Measurements from ENCODE around the gene RAB3C.

The RAB3C gene

DNA sequence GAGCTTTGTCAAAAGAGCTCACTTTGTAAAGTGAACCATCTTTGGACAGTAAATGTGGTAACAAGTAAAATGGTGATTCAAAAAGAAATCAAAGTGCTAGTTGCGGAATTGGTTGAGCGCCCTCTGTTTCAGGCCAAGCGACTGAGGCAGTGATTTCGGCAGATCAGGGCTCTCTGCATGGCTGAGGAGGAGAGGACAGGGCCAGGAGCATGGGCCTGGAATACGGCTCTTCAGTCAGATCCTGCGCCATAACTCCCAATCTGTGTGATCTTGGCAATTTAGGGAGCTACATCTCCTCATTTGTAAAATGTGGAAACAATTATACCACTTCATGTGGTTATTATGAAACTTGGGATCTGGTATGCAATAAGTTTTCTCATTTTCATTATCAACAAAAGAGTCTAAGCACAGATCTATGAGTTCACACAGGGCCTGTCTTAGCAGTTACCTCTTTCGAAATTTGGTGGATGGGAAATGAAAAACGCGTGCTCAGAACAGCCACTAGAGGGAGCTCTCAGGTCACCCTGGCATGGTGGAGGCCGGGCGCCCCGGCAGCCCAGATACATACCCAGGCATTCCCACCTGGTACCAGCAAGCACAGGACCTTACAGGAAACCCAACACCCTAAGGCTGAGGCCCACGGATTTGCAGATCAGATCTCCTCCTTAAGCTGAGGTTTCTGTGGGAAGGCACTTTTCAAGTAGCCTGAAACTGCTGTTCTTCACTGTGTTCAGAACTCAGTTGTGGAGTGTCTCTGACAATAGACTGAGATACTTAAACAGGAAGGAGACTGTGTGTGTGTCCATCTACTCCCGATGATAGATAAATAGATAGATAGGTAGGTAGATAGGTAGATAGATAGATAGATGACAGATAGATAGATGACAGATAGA is 303.7 kb downstream of the RAB3C start:
- peak; percentile 90 for FAIRE-seq
- no peak for TF ChIP-seq POLR2AphosphoS5 (IDR thresholded peaks at IDR 0.05; ENCODE audit: low read depth, low read length)
- TF ChIP-seq POLR2A (IDR thresholded peaks at IDR 0.05; ENCODE audit: low read depth, low read length), result no peak
- TF ChIP-seq TAF1 (IDR thresholded peaks at IDR 0.05; ENCODE audit: borderline replicate concordance, low read depth, low read length), result no peak
- peak; percentile 33 for DNase-seq (ENCODE audit: insufficient read length)

DNA sequence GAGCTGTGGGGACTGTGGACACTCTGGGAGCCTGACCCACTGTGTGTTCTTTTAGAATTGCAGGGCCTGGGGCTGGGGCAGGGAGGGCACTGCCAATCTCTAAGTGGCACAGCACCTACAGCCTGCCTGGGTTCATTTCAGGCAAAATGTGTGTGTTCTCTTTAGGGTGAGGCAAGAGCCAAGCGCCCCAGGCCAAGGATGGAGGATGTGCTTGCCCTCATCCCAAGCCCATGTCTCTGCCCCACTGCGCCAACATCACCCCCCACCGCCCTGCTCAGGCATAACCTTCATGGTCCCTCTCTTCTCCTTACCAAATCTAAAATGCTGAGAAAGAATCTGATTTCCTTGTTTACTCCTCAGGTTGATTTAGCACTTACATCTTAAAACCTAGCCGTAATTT is 304.4 kb downstream of the RAB3C start:
- DNase-seq (ENCODE audit: insufficient read length), result no peak
- TF ChIP-seq POLR2AphosphoS5 (IDR thresholded peaks at IDR 0.05; ENCODE audit: low read depth, low read length) (no peak), POLR2A (IDR thresholded peaks at IDR 0.05; ENCODE audit: low read depth, low read length) (no peak), TAF1 (IDR thresholded peaks at IDR 0.05; ENCODE audit: borderline replicate concordance, low read depth, low read length) (no peak)
- no peak for FAIRE-seq

DNA sequence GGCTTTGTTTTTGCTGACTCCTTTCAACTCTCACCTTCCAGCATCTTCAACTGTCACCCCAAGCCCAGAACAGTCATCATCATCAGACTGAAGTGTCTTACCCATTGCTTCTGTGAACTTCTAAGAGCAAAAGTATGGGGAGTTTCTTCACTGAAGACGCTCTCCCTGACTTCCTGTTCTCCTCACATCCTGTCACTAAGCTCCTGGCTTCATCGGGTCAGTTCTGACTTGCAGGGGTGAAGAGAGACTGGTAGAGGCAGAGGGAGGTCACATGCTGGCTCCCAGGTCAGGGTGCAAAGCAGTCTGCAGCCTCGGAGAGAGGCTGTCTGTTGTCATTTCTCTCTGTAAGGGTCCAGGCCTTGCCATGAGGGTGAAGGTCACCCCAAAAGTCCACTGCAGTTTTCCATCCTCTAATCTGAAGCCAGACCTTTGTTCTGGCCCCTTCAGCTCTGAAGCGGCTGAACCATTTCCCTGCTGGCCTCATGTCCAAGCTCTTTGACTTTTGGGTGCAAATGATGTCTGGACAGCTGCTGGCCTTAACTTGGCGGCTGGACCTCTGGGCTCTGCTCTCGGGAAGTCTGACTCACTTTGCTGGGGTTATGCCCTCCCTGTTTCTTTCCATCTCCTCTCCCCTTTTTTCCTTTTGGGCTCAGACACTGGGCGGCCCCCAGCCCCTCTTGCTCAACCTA is 305.0 kb downstream of the RAB3C start:
- FAIRE-seq (no peak), DNase-seq (ENCODE audit: insufficient read length) (no peak)
- TF ChIP-seq POLR2AphosphoS5 (IDR thresholded peaks at IDR 0.05; ENCODE audit: low read depth, low read length) (no peak), TAF1 (IDR thresholded peaks at IDR 0.05; ENCODE audit: borderline replicate concordance, low read depth, low read length) (no peak), POLR2A (IDR thresholded peaks at IDR 0.05; ENCODE audit: low read depth, low read length) (no peak)

DNA sequence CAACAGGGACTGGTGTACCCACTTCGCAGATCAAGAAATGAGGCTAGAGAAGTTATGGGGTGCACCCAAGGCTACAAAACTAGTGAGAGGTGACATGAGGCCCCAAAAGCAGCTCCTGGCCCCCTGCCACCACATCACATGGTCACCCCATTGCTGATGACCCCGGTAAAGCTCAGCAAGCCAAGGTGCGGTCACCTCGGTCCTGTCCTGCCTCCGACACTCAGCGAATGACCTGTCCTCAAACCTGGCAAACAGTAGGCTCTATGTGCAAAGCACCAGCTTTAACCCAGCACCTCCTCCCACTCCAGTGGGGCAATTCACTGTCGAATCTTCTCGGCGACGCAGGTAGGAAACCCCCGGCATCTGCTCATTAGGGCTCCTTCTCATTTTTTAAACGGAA is 307.4 kb downstream of the RAB3C start:
- TF ChIP-seq TAF1 (IDR thresholded peaks at IDR 0.05; ENCODE audit: borderline replicate concordance, low read depth, low read length), result no peak
- no peak for TF ChIP-seq POLR2AphosphoS5 (IDR thresholded peaks at IDR 0.05; ENCODE audit: low read depth, low read length)
- TF ChIP-seq POLR2A (IDR thresholded peaks at IDR 0.05; ENCODE audit: low read depth, low read length), result no peak
- DNase-seq (ENCODE audit: insufficient read length) (no peak), FAIRE-seq (no peak)

DNA sequence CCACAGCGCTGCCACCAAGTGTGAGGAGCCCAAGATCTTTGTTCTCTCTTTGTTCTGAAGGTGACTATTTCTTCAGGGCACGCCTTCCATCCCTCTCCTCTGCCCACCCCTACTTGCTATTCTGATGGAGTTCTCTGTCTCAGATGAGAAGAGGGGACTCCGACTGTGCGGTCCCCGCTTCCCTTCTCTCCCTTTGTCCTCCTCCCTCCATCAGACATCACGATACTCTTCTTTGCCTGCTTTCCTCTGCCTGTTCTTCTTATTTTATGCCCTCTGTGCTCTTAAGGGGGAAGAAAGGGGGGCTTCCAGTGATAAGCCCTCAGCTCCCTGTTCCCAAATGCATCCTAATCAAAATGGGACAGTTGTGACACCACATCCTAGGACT is 307.8 kb downstream of the RAB3C start:
- DNase-seq (ENCODE audit: insufficient read length) (no peak), FAIRE-seq (no peak)
- TF ChIP-seq POLR2AphosphoS5 (IDR thresholded peaks at IDR 0.05; ENCODE audit: low read depth, low read length), result no peak
- no peak for TF ChIP-seq POLR2A (IDR thresholded peaks at IDR 0.05; ENCODE audit: low read depth, low read length)
- no peak for TF ChIP-seq TAF1 (IDR thresholded peaks at IDR 0.05; ENCODE audit: borderline replicate concordance, low read depth, low read length)

DNA sequence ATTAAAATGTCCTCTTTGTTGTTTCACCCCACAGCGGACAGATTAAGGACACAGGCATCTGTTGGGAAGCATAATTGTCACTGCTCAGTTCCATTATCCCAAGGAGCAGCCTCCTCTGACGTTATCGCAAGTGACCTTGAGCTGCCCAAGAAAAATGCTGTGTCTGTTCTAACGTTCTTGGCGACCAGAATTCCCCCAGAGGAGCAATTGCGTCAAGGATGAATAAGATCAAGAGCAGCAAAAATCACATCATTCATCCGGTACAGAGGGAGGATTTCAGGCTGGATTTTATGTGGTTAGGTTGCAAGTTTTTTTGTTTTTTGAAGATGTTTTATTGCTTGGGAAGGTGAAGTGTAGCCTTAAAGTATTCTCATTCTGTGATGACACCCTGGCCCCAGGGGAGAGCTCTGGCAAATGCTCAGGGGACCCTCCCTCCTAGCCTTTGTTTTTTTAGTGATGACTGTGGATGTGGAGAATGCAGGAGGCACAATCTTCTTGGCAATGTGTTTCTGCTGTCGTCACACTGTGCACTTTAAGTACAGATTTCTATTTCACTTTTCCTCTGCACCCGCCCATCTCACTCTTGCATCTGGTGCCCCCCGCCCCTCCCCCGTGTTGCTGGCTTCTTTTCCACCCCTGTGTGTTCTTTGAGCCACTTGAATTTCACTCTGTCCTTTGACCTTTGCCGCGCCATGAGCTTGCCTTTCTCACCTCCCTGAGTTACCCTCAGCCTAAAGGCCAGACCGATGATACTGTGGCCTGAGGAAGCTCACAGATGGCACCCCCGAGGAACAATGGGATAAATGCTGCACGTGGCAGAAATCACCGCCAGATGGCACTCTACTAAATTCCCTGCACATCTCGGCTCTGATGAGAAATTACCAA is 308.5 kb downstream of the RAB3C start:
- TF ChIP-seq POLR2A (IDR thresholded peaks at IDR 0.05; ENCODE audit: low read depth, low read length) (no peak), TAF1 (IDR thresholded peaks at IDR 0.05; ENCODE audit: borderline replicate concordance, low read depth, low read length) (no peak), POLR2AphosphoS5 (IDR thresholded peaks at IDR 0.05; ENCODE audit: low read depth, low read length) (no peak)
- peak; percentile 20 for DNase-seq (ENCODE audit: insufficient read length)
- FAIRE-seq, result peak; percentile 46

DNA sequence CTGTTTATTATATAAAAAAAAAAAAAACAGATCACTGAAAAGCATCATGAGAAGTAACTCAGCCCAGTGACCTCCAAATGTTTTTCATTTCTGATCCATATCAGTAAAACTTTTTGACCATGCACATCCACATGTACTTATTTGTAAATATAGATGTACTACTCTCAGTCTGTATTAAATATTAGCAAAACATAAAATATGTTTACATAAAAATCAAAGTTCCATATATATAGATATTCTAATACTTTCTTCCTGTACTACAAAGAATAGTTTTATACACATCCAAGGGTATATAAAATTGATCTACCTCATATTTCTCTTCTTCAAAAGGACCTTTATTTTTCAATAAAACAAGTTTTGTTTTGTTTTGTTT is 309.1 kb downstream of the RAB3C start:
- FAIRE-seq (no peak), DNase-seq (ENCODE audit: insufficient read length) (no peak)
- TF ChIP-seq TAF1 (IDR thresholded peaks at IDR 0.05; ENCODE audit: borderline replicate concordance, low read depth, low read length) (no peak), POLR2AphosphoS5 (IDR thresholded peaks at IDR 0.05; ENCODE audit: low read depth, low read length) (no peak), POLR2A (IDR thresholded peaks at IDR 0.05; ENCODE audit: low read depth, low read length) (no peak)

DNA sequence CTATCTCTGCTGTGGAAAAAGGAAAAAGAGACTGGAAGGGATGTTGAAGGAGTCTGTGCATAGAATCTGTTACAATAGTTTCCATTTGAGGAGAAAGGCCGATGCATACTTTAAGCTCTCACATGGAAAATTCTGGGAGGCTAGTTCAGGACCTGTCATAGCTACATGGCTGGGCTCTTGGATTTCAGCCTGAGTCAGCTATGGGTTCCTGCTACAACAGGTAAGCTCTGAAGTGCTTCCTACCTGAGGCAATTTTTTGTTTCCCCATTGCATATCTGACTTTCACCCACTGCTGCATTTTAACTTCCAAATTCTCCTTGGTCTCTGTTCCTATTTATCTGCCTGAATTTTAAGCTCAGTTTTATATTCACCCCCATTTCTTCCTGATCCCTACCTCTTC is 310.7 kb downstream of the RAB3C start:
- no peak for FAIRE-seq
- no peak for TF ChIP-seq POLR2A (IDR thresholded peaks at IDR 0.05; ENCODE audit: low read depth, low read length)
- no peak for TF ChIP-seq POLR2AphosphoS5 (IDR thresholded peaks at IDR 0.05; ENCODE audit: low read depth, low read length)
- no peak for TF ChIP-seq TAF1 (IDR thresholded peaks at IDR 0.05; ENCODE audit: borderline replicate concordance, low read depth, low read length)
- DNase-seq (ENCODE audit: insufficient read length), result no peak

DNA sequence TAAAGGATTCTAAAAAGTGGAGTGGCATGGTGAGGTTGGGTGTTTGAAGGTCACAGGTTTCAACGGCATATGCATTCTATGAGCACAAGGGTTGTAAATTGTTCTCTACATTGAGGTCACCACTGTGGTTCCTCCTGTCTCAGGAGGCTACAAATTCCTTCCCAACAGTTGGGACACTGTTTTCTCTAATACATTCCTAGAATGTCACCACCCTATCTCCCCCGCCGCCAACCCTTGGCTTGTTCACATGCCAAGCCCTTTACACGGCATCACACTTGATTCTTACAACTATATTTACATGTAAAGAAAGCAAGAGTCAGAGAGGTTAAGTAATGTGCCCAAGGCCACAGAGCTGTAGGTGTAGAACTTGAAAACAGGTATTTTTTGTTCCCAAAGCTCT is 315.1 kb downstream of the RAB3C start:
- DNase-seq (ENCODE audit: insufficient read length), result no peak
- TF ChIP-seq POLR2A (IDR thresholded peaks at IDR 0.05; ENCODE audit: low read depth, low read length), result no peak
- no peak for TF ChIP-seq TAF1 (IDR thresholded peaks at IDR 0.05; ENCODE audit: borderline replicate concordance, low read depth, low read length)
- TF ChIP-seq POLR2AphosphoS5 (IDR thresholded peaks at IDR 0.05; ENCODE audit: low read depth, low read length), result no peak
- FAIRE-seq, result no peak

DNA sequence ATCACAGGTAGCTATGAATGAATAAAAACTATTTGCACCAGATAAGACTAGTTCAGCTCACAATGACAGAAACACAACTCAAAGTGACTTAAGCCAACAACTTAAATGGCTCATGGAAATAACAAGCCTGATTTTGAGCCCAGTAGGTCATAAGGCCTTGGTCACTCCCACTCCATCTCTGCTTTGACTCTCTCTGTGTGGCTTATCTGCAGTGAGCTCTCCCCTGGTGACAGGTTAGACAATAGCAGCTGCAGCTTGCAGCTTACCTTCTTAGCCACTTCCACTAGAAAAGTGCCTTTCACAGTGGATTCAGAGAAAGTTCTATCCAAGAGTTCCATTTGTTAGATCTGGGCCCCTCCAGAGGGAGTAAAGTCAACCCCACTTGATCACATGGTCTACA is 315.7 kb downstream of the RAB3C start:
- FAIRE-seq (no peak), DNase-seq (ENCODE audit: insufficient read length) (no peak)
- no peak for TF ChIP-seq POLR2AphosphoS5 (IDR thresholded peaks at IDR 0.05; ENCODE audit: low read depth, low read length)
- no peak for TF ChIP-seq POLR2A (IDR thresholded peaks at IDR 0.05; ENCODE audit: low read depth, low read length)
- TF ChIP-seq TAF1 (IDR thresholded peaks at IDR 0.05; ENCODE audit: borderline replicate concordance, low read depth, low read length), result no peak

DNA sequence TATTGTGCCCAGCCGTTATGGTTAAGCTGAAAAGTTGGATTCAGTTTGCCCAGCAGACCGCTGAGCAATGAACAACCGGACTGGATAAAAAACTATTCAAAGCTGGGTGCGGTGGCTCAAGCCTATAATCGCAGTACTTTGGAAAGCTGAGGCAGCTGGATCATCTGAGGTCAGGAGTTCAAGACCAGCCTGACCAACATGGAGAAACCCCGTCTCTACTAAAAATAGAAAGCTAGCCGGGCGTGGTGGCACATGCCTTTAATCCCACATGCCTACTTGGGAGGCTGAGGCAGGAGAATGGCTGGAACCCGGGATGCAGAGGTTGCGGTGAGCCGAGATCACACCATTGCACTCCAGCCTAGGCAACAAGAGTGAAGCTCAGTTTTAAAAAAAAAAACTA is 318.4 kb downstream of the RAB3C start:
- TF ChIP-seq TAF1 (IDR thresholded peaks at IDR 0.05; ENCODE audit: borderline replicate concordance, low read depth, low read length), result no peak
- TF ChIP-seq POLR2A (IDR thresholded peaks at IDR 0.05; ENCODE audit: low read depth, low read length), result no peak
- no peak for TF ChIP-seq POLR2AphosphoS5 (IDR thresholded peaks at IDR 0.05; ENCODE audit: low read depth, low read length)
- DNase-seq (ENCODE audit: insufficient read length), result no peak
- no peak for FAIRE-seq
